Activated T-helper 1 cell treated with anti-CD3 and anti-CD28 coated beads, Interleukin-2, amount 50 U/mL, for 16 hours (primary cell): ENCODE results near the gene MDFI.

Experiments used
- DNase-seq, 2 donors: peaks; one replicate each; pipeline ENCODE4 v3.0.0-alpha.2; 2020; ENCODE audit warnings: low read depth in 1 of 2, low spot score in 1 of 2

MDFI gene

DNA sequence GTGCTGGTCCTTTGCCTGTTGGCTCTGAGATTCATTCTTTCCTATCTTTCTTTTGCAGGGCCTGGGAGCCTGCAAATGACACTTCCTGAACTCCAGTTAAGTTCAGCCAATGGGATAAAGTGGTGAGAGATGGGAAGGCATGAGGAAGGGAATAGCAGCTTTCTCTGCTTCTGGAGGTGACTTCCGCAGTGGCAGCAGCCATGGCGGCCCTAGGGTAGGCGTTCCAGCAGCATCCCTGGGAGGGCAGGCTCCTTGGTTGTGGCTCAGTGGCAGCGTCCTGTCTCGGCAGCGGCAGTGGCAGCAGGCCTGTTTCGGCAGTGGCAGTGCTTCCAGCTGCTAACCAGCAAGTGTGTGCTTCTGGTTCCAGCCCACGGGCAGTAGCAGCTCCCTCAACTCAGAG, 7.3 kb upstream of the MDFI start:
- no peak for DNase-seq

DNA sequence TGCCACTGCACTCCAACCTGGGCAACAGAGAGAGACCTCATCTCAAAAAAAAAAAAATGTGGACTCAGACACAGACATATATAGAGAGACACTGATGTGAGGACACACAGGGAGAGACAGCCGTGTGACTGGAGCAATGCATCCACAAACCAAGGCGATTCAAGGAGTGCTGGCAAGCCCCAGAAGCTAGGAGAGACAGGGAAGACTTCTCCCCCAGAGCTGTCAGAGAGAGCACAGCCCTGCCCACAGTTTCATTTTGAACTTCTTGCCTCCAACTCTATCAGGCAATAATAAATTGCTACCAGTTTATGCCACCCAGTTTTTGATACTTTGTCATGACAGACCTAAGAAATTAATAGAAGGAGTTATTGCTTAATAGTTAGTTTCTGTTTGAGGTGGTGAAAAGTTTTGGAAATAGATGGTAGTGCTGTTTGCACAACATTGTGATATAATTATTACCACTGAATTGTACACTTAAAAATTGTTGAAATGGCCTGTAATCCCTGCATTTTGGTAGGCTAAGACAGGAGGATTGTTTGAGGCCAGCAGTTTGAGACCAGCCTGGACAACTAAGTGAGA, 5.1 kb upstream of the MDFI start:
- DNase-seq = no peak

DNA sequence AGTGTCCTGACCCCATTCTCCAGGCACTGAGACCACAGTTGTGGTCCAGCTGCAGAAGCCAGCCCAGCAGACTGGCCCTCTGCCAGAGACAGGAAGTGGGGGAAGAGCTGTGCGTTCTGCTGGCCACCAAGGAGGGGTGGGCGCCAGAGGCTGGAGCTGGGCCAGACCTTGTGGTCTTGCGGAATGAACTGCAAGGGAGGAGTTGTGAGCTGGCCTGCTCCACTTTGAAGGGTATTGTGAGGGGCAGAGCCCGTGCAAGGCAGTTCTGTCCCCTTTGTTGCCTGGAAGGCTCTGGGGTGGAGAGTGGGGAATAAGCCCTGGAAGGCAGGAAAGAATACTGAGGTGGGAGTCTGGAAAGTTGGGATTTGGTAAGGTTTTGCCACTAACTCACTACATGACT, 3.6 kb upstream of the MDFI start:
- DNase-seq = no peak

DNA sequence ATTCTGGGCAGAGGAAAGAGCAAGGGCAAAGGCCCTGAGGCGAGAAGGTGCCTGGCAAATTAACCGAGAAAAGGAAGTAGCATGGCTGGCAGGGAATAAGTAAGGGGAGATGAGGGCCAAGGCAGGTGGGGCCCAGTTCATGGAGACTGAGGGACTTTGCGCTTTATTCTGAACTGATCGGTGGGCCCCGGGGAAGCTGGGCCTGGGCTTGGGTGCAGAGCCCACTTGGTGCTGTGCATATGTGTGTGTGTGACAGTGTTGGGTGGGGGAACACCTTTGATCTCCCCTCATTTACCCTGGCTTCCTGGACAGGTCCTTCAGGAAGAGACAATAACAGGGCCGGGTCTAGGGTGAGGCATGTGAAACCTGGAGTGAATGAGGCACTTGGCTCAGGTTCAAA, 2.9 kb upstream of the MDFI start:
- no peak for DNase-seq

DNA sequence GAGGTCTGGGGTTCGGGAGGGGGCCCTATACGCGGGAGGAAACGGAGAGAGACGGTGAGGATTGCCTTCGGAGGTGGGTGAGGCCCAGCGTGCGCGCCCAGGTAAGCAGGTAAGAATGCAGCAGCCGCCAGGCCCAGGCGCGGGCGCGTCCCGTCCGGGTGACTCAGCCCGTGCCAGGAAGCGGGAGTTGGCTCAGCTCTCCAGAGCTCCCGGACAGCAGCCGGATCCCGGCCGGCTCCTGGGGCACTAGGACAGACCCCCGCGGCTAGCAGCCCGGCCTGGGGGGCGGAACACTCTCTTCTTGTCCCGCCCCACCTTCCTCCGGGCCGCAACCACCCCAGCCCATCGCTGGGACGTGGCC, 1.5 kb upstream of the MDFI start:
- no peak for DNase-seq

DNA sequence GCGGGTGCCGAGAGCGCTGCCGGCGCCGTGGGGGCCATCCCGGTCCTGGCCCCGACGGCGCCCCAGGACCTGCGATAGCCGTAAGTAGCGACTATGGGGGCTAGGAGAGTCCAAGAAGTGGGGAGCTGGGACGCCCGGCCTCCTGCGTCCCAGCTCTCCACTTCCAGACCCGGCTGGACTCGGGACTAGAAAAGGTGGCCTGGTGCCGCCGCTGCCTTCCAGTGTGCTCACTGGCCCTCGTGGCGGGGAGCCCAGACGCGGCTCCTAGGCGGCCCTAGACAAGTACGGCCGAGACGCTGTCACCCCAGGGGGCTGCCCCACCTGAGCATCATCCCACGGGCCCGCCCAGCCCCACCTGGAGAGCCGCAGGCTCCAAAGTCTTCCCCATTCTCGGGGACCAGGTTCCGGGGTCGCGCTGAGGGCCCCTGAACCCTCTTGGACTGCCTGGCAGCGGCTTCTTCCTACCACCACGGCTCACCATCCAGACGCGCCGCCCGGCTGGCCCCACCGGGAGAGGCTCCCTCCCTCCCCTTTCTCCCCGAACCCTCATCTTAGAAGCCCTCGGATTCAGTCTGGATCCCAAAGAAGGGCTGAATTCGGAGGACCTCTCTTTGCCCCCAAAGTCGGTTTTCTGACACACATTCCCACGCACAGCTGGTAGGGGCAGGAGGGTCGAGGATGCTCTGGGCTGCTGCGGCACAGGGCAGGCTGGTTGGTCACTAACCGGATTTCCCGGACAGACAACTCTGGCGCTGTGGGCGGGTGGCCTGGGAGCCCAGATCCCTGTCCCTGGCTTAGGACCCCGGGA, 870 bp upstream of the MDFI start:
- DNase-seq = no peak

DNA sequence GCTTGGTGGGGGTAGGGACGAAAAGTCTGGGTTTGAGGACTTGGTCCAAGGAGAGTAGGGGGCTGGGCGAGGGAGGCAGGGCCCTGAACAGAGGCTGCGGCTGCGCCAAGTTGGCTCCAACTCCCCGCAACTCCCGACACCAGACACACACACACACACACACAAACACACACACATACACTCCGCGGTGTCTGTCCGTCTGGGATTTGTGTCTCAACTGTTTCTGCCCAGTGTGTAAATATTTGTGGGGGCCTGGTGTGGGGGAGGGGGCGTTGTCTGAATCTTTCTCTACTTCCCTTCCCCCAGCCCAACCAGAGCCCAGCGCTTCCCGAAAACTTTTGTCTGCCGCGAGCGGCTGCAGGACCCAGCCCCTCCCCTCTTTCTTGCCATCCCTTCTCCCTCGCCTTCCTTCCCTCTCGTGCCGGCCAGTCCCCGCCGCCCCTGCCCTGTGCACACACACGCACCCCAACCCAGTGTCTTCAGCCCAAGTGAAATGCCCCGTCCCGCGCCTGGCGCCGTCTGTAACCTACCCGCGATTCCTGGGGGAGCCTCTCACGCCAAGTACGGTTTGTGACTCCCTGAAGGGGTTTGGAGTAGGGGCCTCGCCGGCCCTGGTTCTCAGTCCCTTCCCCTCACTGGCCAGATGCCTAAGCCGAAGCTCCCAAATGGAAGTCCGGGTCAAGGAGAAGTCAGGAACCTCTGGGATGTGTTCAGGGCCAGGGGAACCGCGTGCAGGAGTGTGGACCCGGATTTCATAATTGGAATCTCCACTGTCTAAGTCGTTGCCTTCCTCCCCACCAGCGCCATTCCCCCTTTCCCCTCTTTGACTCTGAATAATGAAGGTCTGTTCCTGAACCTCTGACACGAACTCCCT, 904 bp downstream of the MDFI start:
- no peak for DNase-seq

DNA sequence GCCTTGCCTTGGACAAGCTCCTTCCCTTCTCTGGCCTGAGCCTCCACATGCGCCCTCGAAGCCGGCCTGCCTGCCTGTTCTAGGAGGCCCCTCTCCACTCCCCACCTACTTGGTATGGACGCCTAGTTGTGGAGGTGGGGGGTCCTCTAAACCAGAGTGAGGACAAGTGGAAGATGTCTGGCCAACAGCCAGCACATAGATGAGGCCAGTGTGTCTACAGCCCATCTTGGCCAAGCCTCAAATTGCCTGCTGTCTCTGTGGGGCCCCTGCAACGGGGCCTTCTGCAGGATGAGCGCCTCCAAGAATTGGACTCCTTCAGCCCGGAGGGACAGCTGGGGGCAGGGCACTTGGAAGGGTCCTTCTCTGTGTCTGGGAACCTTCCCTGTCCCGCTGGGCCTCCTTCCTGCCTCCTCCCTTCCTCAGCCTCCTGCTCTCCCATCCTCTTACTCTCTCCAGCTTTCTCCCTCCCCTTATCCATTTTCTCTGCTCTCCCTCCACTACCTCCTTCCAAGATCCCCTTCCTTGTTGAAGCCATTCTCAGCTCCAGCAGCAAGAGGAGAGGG, 1.6 kb downstream of the MDFI start:
- DNase-seq = no peak

DNA sequence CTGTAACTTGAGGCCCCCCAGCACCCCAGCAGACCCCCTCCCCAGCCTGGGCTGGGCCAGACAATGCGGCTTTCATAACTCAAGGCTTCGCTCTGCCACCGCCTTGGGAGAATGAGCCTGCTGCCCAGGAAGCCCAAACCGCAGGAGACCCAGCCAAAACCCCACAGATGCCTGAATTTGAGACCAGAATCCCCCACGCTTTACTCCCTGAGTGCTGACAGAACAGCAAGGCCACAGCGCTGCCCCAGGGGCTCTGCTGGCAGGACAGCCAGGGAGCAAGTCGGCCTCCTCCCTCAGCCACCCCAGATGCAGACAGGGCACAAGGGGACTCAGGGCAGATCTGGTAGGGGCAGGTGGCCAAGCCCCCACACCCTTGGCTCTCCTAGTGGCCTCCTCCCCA, 2.2 kb downstream of the MDFI start:
- no peak for DNase-seq

DNA sequence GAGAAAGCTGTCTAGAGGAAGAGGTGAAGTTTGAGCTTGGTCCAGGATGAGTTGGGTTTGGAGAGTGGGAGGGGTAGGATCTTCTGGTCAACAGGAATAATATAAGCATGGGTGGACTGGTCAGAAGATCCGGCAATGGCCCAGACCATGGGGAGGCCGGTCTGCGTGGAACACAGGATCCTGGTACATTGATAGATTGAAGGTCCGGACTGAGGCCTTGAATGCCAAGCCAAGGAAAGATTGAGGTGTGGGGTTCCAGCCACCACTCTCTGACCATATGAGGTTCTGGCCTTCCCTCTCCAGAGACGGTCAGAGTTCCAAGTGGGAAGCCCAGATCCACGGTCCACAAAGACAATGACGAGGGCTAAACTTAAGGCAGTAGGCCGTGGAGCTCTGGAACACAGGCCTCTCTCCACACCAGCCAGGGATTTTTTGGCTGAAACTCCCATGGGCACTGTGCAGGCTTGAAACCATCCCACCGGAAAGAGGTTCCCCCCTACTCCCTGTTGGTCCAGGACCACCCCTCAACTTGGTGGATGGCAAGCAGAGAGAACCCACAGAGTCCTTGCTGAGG, 3.2 kb downstream of the MDFI start:
- no peak for DNase-seq

DNA sequence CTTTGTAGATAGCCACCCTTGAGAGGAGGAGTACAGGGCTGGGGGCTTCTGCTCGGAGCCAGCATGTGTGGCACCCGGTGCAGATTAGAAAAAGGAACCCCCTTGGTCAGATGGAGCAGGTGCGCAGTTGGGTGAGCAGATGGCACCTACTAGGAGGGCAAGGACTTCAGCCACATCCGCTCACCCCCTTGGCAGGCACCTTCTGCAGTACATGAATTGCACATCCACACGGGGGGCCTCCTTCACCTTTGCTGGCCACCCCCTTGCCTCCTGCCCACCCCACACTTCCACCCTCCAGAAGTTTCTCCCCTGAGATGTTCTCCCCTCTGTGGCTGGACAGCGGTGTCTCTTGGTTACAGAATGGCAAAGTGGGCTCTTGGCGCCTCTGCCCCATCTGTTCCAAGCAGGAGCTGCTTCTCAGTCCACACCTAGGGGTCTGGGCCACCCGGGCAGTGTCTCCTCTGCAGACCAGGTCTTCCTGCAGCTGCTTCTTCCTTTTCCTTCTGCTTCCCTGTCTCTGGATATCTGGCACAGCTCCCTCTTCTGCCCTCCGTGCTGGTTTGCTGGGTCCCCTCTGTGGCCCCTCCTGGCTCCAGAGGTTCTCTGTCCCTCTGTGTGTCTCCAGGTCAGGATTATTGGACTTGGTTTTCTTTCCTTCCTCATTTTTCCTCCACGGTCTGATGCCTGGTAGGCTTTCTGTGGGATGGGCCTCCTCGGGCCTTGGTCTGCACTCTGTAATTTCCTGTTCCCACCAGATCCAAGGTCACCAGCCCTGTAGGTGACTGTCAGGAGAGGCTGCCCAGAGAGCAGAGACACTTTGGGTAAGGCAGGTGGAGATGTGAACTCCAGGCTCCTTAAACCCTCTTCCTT, 4.1 kb downstream of the MDFI start:
- DNase-seq = no peak

DNA sequence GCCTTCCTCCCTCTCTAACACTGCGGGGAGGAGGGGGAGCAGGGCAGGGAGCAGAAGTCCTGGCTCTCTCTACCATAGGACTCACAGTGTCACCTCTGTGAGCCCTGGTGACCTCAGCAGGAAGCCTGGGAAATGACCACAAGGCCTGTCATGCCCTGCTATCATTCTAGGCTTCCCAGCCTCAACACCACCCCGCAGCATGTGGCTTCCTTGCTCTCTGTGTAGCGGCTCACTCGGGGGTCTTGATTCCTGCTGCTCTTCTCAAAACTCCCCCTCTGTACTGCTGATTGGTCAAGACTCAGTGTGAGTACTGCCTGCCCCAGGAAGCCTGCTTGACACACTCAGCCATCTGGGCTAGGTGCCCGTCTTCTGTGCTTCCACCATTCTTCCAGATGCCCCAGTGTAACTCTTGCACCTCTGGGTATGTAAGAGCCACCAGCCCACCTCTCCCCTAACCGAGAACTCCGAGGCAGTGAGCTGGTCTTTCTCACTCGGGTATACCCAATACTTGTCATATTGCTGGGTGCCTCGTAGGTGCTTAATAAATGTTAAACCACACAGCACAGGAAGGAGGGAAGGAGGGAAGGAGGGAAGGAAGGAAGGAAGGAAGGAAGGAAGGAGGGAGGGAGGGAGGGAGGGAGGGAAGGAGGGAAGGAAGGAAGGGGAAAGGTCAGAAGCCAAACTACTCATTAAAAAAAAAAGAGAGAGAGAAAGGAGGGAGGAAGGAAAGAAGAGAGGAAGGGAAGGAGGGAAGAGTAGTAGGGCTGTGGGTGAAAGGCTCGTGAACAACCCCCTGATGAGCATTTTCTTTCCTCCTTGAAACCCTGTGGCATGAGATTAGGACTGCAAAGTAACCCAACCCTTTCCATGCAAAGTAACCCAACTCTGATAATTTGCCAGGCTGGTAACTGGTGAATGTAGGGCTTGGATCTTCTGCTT, 5.0 kb downstream of the MDFI start:
- DNase-seq = no peak

DNA sequence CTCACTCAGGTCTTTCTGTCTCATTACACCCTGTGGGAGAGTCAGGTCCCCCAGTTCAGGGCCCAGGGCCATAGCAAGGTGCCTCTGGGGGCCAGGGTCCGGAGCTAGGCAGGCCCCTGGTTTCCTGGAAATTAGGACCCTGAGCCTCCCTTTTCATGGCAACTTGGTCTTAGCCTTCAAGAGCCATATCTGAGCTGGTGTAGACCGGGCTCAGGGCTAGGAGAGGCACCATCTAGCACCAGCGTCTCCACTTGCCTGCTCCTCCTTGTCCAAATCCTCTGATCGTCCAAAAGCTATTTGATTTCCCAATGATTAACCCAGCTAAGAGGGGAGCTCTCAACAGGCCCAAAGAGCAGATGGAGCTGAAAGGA, 5.6 kb downstream of the MDFI start:
- no peak for DNase-seq

DNA sequence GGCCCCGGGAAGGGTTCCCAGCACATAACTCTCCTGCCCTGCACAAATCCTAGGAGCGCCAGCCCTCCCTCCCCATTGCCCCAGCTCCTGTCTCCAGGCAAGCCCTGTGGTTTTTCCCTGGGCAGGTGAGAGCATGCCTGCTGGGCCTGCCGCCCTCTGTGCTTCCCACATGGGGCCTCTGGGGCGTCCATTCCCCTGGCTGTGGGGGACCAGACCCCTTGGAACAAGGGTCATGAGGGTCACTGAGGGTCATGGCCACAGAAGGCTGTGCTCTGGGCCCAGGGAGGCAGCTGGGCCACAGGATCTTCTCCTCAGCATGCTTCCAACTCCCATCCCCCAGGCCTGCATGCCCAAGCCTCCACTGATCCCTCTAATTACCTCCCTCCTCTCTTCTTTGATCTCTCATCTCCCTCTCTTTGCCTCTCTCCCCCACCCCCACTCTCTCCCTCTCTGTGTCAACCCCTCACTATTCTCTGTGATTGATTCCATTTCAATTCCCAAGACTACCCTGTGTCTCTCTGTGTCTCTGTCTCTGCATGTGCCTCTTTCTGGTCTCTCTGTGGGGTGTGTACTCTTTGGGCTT, 6.1 kb downstream of the MDFI start:
- no peak for DNase-seq

DNA sequence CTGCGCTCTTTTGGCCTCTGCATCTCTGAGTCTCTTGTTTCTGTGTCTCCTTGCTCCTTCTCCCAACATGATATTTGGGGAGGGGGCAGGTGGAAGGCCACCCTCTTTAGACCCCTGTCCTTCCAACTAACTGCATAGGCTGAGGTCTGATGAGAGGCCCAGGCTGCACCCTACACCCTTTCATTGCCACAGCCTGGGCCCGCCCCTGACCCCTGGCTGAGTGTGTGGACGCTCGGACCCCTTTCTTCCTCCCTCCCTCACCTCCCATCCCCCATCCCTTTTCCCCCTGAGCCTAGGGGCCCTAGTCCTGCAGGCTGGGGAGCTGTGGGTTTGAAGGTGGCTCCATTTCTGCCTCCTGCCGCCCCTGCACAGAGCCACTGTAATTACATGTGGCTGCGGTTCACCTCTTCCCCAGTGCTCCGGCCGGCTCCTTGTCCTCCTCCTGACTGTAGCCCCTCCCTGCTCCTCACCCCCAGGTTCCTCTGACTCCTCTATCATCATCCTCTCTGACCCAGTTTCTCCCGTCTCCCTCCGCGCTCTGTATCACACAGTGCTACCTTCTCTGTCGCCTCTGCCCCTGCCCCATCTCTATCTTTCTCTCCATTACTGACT, 6.8 kb downstream of the MDFI start:
- DNase-seq = no peak

DNA sequence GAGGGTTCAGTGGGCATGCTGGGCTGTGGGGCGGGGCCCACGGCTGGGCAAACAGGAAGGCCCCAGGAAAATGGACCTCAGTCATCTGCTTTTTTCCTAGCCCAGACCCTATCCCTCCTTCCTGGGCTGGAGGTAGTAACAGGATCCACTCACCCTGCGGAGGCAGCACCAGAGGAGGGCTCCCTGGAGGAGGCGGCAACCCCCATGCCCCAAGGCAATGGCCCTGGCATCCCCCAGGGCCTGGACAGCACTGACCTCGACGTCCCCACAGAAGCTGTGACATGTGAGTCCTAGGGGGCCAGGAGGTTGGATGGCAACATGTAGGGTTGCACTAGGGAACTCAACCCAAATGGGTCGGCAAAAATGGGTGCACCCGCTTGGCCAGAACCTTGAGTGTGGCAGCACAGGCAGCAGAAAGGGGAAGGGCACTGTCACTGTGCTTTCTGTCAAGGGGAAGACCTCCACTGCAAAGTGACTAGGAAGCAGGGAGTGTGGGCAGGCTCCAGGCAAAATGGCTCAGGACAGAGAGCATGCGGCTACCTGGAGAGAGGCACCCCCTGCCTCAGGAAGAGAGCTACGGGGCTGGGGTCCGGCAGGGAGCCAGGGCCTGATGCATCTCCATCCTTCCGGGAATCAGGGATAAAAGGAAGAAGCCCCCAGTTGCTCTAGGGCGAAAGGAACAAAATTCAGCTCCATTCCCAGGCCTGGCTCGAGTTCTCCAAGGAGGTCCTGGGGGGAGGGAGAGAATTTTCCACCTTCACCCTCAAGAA, 7.9 kb downstream of the MDFI start:
- DNase-seq = no peak

DNA sequence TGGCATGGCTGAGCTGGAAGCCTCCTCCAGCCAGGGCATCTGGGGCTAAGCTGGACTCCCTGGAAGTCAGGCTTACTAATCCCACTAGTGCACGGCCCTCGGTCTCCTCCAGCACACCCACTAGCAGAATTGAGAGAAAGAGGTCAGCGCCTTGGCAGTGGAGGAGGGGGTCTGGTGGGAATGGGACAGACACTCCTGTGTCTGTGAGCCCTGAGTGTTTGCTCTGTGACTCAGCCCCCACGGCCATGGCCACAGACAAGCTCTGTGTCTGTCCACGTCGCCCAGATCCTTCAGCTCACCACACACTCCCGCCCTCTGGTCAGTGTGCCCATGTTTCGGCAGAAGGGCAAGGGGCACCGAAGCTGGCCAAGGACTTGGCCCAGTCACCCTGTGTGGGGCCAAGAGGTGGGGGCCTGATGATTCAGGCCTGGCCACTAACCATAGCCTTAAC, 8.8 kb downstream of the MDFI start:
- DNase-seq = no peak

DNA sequence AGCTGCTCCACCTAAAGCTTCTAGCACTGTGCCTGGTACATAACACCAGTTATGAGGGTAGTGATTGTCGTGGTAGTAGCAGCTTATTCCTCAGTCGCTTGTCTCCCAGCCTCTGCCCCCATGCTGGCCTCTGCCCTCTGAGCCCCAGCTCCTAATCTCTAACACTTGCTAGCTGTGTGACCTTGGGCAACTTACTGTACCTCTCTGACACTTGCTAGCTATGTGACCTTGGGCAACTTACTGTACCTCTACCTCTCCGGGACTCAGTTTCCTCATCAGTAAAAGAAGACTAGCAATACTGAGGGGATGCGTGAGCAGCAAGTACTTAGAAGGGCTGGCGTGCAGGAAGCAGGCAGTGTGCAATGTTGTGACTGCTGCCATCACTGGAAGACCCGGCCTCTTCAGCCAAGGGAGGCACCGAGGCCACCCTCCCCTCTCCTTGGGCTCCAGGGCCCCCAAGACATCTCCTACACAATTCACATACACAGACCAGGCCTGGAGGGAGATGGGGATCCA, 9.9 kb downstream of the MDFI start:
- DNase-seq = no peak
